ENCODE data around the gene MAD1L1.

Gene MAD1L1

DNA sequence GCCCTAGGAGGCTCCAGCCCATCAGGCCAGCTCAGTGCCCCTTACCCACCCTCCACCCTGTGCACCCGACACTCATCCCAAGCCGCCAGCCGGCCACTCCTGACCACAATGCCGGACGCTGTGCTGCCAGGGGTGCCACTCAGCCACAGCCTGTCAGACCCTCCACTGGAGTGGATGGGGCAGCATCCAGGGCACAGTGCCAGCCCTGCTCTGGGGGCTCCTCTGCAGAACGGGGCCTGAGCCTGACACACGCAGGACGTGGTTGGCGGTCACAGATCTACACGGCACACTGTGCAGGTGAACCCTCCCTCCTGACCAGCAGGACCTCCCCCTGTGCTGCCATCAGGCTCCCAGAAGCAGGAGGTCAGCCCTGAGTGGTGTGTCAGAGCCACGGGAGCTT is 114.7 kb downstream of the MAD1L1 start:
- DNase-seq (ENCODE audit: low read depth, low spot score): no peak
- Histone ChIP-seq H3K4me3 (no peak overlapping the region), H3K36me3 (ENCODE audit: insufficient read depth, low read length) (no peaks in the 10 kb centered on the region; the same call in 1 of the 2 replicates), H3K9me3 (ENCODE audit: low read depth, low read length) (no peaks in the 10 kb centered on the region), H3K27ac (no peak overlapping the region), H3K9ac (ENCODE audit: insufficient read length) (no peak overlapping the region)
- no peak for TF ChIP-seq EZH2 (IDR thresholded peaks at IDR 0.05)

- H3K36me3 ChIP-seq (ENCODE audit: insufficient read depth, low read length): no peaks in the 10 kb centered on the region; the same call in 1 of the 2 replicates
- peak overlapping the region; percentile 26; the same call in 1 of the 2 replicates for H3K27ac ChIP-seq
Measured at GRCh38 chr7:2117646-2118045, 115.1 kb downstream of the MAD1L1 start.

DNA sequence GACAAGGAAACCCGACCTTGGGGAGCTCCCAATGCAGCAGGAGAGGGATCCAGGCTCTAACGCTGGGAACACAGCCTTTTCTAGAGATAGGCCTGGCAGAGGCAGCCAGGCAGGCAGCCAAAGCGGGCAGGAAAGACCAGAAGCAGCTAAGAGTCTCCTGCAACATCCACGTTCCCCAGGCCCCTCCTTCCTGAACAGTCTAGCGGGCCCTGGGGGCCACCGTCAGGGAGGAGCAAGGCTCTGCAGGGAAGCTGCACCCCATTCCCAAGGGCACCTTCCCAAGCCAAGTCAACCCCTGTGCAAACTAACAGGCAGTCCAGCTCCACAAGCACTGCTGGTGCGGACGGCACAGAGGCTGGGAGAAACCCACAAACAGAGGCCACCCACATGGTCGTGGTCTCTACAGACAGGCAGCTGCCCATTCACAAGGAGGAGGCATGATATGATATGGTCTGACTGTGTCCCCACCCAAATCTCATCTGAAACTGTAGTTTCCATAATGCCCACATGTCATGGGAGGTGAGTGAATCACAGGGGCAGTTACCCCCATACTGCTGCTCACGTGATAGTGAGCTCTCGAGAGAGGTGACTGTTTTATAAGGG is 115.7 kb downstream of the MAD1L1 start:
- H3K4me3 ChIP-seq: no peak overlapping the region
- peak overlapping the region; percentile 26; the same call in 1 of the 2 replicates for H3K27ac ChIP-seq
- H3K9me3 ChIP-seq (ENCODE audit: low read depth, low read length): no peaks in the 10 kb centered on the region
- TF ChIP-seq FOXP2 (optimal IDR thresholded peaks at IDR 0.05; ENCODE audit: control extremely low read depth, extremely low read length, insufficient read depth): no peak
- TF ChIP-seq POLR2AphosphoS5 (IDR thresholded peaks at IDR 0.05; ENCODE audit: borderline replicate concordance, low read depth, low read length): no peak
- TF ChIP-seq EZH2 (IDR thresholded peaks at IDR 0.05): no peak
- H3K9ac ChIP-seq (ENCODE audit: insufficient read length): no peak overlapping the region
- H3K36me3 ChIP-seq (ENCODE audit: insufficient read depth, low read length): no peaks in the 10 kb centered on the region; the same call in 1 of the 2 replicates
- DNase-seq (ENCODE audit: low read depth, low spot score): no peak

More at GRCh38 chr7:2117646-2118045, 115.1 kb downstream of the MAD1L1 start:
- TF ChIP-seq FOXP2 (optimal IDR thresholded peaks at IDR 0.05; ENCODE audit: control extremely low read depth, extremely low read length, insufficient read depth): no peak
- TF ChIP-seq EZH2 (IDR thresholded peaks at IDR 0.05): no peak
- TF ChIP-seq POLR2AphosphoS5 (IDR thresholded peaks at IDR 0.05; ENCODE audit: borderline replicate concordance, low read depth, low read length): no peak
- no peak for DNase-seq (ENCODE audit: low read depth, low spot score)
- no peak overlapping the region for H3K9ac ChIP-seq (ENCODE audit: insufficient read length)
- no peak overlapping the region for H3K4me3 ChIP-seq
- H3K9me3 ChIP-seq (ENCODE audit: low read depth, low read length): no peaks in the 10 kb centered on the region

- Histone ChIP-seq H3K9ac (ENCODE audit: insufficient read length) (no peak overlapping the region), H3K27ac (0 out of 2 replicates have a peak overlapping the region, but pooled peaks have one; percentile 19), H3K4me3 (no peak overlapping the region), H3K36me3 (ENCODE audit: insufficient read depth, low read length) (no peaks in the 10 kb centered on the region; the same call in 1 of the 2 replicates), H3K9me3 (ENCODE audit: low read depth, low read length) (no peaks in the 10 kb centered on the region)
- no peak for TF ChIP-seq FOXP2 (optimal IDR thresholded peaks at IDR 0.05; ENCODE audit: control extremely low read depth, extremely low read length, insufficient read depth)
- no peak for TF ChIP-seq POLR2AphosphoS5 (IDR thresholded peaks at IDR 0.05; ENCODE audit: borderline replicate concordance, low read depth, low read length)
- no peak for TF ChIP-seq EZH2 (IDR thresholded peaks at IDR 0.05)
- DNase-seq (ENCODE audit: low read depth, low spot score): no peak
Measured at GRCh38 chr7:2116448-2116810, 116.3 kb downstream of the MAD1L1 start.

DNA sequence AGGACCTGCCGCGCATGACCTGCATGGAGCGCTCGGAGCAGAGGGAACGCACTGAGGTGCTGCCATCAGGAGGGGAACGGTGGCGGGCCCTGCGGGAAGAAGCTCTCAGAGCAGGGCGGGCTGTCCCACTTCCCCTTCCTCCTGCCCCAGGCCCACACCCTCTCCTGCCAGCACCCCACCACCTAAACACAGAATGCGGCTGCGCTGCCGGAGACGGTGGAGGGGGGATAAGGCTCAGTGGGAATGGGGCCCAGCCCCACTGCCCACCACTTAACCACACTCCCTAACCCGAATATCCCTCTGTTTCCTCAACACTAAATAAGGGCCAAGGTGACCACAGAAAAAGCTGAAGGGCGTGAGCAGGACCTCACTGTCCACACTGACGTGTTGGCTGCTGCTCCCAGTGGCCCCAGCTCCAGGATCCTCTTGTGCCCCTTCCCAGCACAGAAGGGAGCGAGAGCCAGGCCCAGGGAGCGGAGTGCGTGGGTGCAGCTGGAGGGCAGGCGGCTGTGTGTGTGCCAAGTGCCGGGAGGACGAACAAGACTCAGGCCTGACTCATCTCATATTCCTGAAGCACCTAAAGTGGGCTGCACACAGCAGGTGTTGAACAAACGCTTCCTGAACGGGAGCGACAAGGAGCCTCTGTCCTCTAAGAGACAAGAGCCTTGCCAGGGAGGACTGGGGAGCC is 116.8 kb downstream of the MAD1L1 start:
- Histone ChIP-seq H3K9ac (ENCODE audit: insufficient read length) (no peak overlapping the region), H3K36me3 (ENCODE audit: insufficient read depth, low read length) (no peaks in the 10 kb centered on the region; the same call in 1 of the 2 replicates), H3K4me3 (no peak overlapping the region), H3K27ac (no peak overlapping the region), H3K9me3 (ENCODE audit: low read depth, low read length) (no peaks in the 10 kb centered on the region)
- TF ChIP-seq EZH2 (IDR thresholded peaks at IDR 0.05) (no peak), POLR2AphosphoS5 (IDR thresholded peaks at IDR 0.05; ENCODE audit: borderline replicate concordance, low read depth, low read length) (no peak), FOXP2 (optimal IDR thresholded peaks at IDR 0.05; ENCODE audit: control extremely low read depth, extremely low read length, insufficient read depth) (no peak)
- no peak for DNase-seq (ENCODE audit: low read depth, low spot score)

- no peak for DNase-seq (ENCODE audit: low read depth, low spot score)
- TF ChIP-seq EZH2 (IDR thresholded peaks at IDR 0.05) (no peak), POLR2AphosphoS5 (IDR thresholded peaks at IDR 0.05; ENCODE audit: borderline replicate concordance, low read depth, low read length) (no peak), FOXP2 (optimal IDR thresholded peaks at IDR 0.05; ENCODE audit: control extremely low read depth, extremely low read length, insufficient read depth) (no peak)
- Histone ChIP-seq H3K36me3 (ENCODE audit: insufficient read depth, low read length) (no peaks in the 10 kb centered on the region; the same call in 1 of the 2 replicates), H3K9ac (ENCODE audit: insufficient read length) (no peak overlapping the region), H3K4me3 (no peak overlapping the region), H3K9me3 (ENCODE audit: low read depth, low read length) (no peaks in the 10 kb centered on the region), H3K27ac (no peak overlapping the region)
Measured at GRCh38 chr7:2114926-2115759, 117.6 kb downstream of the MAD1L1 start.

GRCh38 chr7:2114052-2114451 is 118.7 kb downstream of the MAD1L1 start:
- TF ChIP-seq EZH2 (IDR thresholded peaks at IDR 0.05): no peak
- TF ChIP-seq POLR2AphosphoS5 (IDR thresholded peaks at IDR 0.05; ENCODE audit: borderline replicate concordance, low read depth, low read length): no peak
- TF ChIP-seq FOXP2 (optimal IDR thresholded peaks at IDR 0.05; ENCODE audit: control extremely low read depth, extremely low read length, insufficient read depth): no peak
- no peak for DNase-seq (ENCODE audit: low read depth, low spot score)
- no peak overlapping the region for H3K27ac ChIP-seq
- no peak overlapping the region for H3K4me3 ChIP-seq
- H3K9me3 ChIP-seq (ENCODE audit: low read depth, low read length): no peaks in the 10 kb centered on the region
- no peak overlapping the region for H3K9ac ChIP-seq (ENCODE audit: insufficient read length)
- H3K36me3 ChIP-seq (ENCODE audit: insufficient read depth, low read length): no peaks in the 10 kb centered on the region; the same call in 1 of the 2 replicates
